ENCODE measurements around the gene STPG4.
"Not testable (repeated sequence)": the region's sequence is repeated elsewhere in the genome, so short reads cannot be mapped to it uniquely, and the experiment has no call there.

STPG4 gene

GRCh38 chr2:47155091-47155876 is at the start of gene STPG4:
TSS of gene STPG4 (minus strand) at chr2:47155308. CDS start at chr2:47155251, 57 bp downstream.
- no peak for DNase-seq (ENCODE audit: low spot score)

DNA sequence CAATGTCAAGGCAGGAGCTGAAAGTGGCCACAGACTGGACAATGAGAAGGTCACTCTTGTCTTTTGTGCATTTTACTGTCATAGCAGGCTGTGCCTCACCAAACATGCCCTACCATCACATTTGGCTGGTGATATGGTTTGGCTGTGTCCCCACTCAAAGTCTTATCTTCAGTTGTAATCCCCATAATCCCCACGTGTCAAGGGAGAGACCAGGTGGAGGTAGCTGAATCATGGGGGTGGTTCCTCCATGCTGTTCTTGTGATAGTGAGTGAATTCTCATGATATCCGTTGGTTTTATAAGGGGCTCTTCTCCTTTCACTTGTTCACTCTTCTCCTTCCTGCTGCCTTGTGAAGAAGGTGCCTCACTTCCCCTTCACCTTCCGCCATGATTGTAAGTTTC is 49.6 kb upstream of the STPG4 start:
- no peak for DNase-seq (ENCODE audit: low spot score)

GRCh38 chr2:47203995-47204394 is 48.9 kb upstream of the STPG4 start:
- no peak for DNase-seq (ENCODE audit: low spot score)

DNA sequence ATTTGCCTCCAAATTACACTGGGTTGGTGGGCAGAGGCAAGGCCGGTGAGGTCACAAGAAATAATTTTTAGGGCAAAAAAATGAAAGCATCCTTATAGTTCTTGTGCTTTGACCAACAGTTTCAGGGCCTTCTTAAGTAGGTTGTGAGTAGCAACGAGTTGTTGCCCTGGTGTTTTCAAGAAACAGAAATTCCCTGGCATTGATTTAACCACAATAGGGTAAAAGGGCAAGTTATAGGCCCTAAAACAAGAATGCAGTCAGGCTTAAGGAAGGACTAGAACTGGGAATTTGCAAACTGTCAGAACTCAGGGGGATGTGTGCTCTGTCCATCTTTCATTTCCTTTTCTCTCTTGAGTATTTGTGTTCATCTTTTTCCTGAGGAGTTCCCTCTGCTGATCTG is 46.1 kb upstream of the STPG4 start:
- no peak for DNase-seq (ENCODE audit: low spot score)

DNA sequence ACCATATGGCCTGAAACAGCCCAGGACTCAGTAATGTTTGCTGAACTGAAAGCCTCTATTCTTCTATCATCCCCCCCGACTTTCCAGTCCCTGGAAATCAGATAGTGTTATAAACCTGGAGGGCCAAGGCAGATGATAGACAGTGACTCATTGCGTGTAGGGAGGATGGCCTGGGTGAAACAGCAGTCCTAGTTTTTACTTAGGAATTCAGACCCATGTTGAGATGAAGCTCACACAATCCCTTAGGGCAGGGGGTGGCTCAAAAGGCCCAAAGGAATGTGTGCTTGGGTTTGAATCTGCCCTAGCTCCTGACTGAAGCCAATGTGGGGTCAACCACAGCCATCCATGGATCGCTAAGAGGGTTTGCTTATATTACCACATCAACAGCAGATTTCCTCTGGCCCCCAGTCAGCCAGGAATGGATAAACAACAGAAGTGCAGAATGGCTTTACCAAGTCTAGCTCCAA is 43.9 kb upstream of the STPG4 start:
- DNase-seq (ENCODE audit: low spot score), result no peak

GRCh38 chr2:47196499-47196898 is 41.4 kb upstream of the STPG4 start:
- no peak for DNase-seq (ENCODE audit: low spot score)

GRCh38 chr2:47196046-47196445 is 40.9 kb upstream of the STPG4 start:
- no peak for DNase-seq (ENCODE audit: low spot score)

DNA sequence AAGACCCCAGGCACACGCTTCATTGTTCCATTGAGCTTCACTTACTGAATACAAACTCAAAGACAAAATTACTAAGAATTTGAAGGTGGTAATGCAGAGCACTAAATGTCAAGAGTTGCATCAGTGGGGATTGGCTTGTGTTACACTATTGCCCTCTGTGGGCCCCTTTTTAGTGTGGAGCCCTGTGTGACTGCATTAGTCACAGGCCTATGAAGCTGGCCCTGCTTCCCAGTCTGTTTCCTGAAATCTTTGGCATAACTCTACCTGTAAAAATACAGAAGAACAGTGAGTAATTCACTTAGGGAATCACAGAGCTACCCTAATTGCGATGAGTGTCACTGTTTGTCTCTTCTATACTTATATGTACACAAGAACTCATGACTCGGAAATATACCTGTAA is 40.0 kb upstream of the STPG4 start:
- no peak for DNase-seq (ENCODE audit: low spot score)

DNA sequence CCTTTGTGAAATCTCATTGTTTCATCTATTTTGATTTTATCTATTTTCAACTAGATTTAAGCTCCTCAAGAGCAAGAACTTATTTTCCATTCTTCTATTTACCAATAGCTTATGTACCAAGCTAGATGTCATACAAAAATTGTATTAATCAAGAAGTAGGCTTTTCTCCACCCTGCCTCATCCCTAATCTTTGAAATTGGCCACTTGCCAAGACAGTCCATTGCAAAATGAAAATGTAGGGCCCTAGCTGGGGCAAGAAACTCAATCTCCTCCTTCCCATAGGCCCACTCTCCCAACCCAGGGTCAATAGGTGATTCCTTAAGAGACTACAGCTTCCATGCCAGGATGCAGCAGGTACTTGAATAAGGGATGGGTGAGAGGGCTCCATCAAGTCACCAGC is 39.3 kb upstream of the STPG4 start:
- DNase-seq (ENCODE audit: low spot score), result no peak

DNA sequence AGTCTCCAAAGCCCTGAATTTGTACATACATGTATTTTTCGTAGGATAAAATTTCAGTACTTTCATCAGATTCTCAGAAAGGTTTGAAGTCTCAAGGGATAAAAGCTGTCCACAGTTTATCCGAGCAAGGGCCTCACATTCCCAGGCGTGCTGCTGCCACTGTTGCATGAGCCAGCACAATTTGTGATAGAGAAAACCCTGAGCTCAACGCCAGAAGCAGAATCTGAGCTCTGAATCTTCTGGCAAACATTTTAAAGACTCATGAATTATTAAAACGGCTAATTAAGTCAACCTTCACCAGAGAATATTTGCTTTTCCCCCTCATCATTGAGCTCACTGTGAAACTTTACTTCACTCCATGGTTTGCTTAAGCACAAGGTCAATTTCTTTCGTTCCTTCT is 38.5 kb upstream of the STPG4 start:
- DNase-seq (ENCODE audit: low spot score), result no peak

DNA sequence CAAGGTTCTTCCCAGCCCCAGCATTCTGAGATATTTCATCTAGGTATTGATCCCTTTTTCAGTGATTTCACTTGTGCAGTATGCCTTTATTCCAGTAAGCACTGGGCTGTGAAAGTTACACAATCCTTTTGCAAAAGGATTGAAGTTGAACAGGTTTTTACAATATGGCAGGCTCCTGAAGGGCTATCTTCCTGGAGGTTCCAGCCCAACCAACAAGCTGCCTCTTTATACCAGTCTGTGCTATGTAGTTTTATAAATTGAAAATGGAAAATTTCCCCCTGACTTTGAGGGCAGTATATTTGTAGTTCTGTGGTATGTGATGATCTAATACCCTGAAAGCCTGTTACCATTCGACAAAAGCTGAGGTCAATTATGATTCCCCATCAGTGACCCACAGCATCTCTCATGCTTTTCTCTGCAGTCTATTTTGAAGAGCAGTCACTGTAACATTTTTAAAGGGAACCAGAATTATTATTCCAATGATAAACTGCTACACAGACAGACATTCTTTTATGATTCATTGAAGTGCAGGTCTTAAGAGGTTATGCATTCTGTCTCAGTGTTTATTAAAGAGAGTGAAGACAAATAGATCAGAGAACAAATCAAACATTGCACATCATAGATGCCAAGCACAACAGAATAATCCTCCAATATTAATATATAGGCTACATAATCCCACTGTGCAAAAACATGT is 35.2 kb upstream of the STPG4 start:
- DNase-seq (ENCODE audit: low spot score), result no peak

GRCh38 chr2:47189635-47190034 is 34.5 kb upstream of the STPG4 start:
- DNase-seq (ENCODE audit: low spot score), result no peak

DNA sequence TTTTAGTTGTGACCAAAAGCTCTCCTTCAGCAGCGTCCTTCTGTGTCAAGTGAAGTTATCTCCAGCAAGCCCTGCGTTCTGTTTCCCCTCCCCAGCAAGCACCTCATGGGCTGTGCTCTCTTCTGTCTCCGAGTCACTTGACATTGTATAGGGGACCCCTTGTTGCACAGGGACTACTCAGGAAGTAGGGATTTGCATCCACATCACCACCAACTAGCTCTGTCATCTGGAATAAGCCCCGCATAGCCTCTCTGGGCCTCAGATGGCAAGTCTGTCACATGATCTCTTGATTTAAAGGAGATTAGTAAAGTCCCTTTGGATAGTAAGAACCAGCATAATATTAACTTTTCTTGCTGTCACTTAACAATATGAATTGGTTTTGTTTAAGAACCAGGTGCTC is 32.0 kb upstream of the STPG4 start:
- DNase-seq (ENCODE audit: low spot score), result no peak

DNA sequence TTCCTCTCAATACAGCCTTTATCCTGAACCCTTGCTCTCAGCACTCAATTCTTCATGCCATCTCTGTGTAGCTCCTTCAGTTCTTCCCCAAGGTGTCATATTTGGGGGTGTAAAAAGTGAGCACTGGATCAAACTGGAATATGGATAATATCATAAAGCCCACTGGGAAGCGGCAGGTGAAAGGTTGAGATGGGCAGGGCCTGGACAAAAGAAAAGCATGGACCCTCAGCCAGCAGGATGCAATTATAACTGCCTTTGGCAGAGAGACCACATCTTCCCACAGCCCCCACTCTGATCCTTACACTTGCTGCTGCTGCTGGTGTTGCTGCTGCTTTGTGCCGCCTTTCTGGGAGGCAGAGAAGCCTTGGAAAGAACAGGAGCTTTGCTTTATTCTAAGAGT is 31.2 kb upstream of the STPG4 start:
- DNase-seq (ENCODE audit: low spot score), result no peak

GRCh38 chr2:47185098-47185497 is 30.0 kb upstream of the STPG4 start:
- DNase-seq (ENCODE audit: low spot score), result not testable (repeated sequence)

GRCh38 chr2:47181176-47181575 is 26.1 kb upstream of the STPG4 start:
- no peak for DNase-seq (ENCODE audit: low spot score)

DNA sequence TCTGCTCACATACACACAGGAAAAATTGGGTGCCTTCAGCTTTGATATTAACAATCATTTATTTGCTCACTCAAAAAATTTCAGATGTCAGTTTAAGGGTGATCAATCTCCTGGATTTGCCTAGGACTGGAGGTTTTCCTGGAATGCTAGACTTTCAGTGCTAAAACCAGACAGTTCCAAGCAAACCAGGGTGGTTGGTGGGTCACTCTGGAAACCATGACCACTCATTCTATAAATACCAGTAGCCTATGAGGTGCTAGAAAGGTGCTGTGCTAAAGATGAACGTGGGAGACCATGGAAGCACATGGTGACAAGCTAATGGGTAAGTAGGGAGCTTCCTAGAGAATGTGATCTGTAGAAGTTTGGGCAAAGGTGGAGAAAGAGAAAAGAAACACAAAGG is 25.4 kb upstream of the STPG4 start:
- no peak for DNase-seq (ENCODE audit: low spot score)

DNA sequence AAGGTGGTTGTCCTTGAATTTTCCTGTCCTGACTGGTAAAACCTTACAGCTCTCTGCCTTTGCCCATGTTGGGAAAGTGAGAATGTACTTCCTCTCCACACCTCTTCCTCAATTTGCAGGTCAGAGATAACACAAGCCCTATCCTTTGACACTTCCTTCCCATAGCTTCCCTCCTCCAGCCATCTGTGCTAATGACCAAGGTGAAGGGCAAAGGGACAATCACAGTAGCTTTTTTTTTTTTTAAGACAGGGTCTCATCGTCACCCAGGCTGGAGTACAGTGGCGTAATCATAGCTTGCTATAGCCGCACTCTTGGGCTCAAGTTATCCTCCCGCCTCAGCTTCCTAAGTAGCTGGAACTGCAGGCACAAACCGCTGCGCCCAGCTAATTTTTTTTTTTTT is 24.3 kb upstream of the STPG4 start:
- DNase-seq (ENCODE audit: low spot score), result no peak

DNA sequence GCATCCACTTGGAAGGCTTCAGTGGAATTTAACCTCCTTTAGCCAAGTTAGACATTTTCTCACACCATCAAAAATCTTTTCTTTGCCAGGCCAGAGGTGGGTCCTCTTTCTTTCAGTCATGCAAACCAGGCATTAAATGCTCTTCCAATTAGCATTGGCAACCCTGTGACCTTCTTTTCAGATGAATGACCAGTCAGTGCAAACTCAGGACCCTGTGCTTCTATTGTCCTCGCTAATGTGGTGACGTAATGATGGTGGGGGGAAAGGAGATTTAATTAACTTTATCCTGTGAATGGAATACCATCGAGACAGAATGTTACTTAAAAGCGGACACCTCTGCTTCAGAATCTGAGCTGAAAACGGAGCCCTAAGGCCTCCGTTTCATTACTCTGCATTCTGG is 23.2 kb upstream of the STPG4 start:
- no peak for DNase-seq (ENCODE audit: low spot score)

GRCh38 chr2:47177043-47177565 is 22.0 kb upstream of the STPG4 start:
- no peak for DNase-seq (ENCODE audit: low spot score)

GRCh38 chr2:47174733-47175361 is 19.7 kb upstream of the STPG4 start:
- peak; percentile 38 for DNase-seq (ENCODE audit: low spot score)

DNA sequence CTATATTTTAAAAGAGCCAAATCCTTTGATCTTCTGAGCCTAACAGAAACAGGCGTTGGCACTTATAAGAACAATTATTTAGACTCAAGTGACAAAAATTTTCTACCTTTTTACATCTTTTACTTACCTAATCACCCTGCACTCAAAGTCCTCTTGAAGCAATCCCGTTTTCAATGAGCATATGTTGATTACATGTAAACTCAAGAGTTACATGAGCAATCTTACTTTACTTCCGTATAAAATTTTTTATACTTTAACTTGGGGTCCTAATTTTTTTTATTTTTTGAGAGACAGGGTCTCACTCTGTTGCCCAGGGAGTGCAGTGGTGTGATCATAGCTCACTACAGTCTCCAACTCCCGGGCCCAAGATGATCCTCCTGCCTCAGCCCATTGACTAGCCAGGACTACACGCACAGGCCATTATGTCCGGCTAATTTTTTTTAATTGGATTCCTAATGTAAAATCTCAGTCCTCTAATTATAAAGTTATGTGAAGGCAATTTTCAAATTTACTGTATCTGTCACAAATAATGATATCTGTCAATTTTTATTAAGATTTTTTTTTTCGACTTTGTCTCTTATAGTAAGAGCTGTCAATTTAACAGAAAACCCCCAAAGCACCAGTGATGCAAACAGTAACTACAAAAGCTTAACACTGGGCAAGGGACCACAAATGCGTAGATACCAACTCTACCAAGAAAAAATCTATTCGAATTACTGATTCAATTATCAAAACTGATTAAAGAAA is 19.1 kb upstream of the STPG4 start:
- DNase-seq (ENCODE audit: low spot score), result no peak

Measured in HuH-7.5 (cell line).